Measurements from ENCODE around the gene KIF22.
"Not testable (repeated sequence)": the region's sequence is repeated elsewhere in the genome, so short reads cannot be mapped to it uniquely, and the experiment has no call there.

KIF22 gene

GRCh38 chr16:29790183-29790948 lies at the start of gene KIF22:
Gene KIF22 (plus strand): TSS chr16:29790751. CDS start chr16:29790760, 9 bp downstream.
- DNase-seq (ENCODE audit: low read depth in 3 of 3), result peak; percentile 99 to 100 (median 99)

GRCh38 chr16:29742683-29743275 lies 47.8 kb upstream of the KIF22 start:
- DNase-seq (ENCODE audit: low read depth in 3 of 3), result no peak

- DNase-seq (ENCODE audit: low read depth in 3 of 3), result no peak
Observed at GRCh38 chr16:29743475-29743826, 47.1 kb upstream of the KIF22 start.

- DNase-seq (ENCODE audit: low read depth in 3 of 3), result no peak
Observed at GRCh38 chr16:29743827-29744531, 46.6 kb upstream of the KIF22 start.

DNA sequence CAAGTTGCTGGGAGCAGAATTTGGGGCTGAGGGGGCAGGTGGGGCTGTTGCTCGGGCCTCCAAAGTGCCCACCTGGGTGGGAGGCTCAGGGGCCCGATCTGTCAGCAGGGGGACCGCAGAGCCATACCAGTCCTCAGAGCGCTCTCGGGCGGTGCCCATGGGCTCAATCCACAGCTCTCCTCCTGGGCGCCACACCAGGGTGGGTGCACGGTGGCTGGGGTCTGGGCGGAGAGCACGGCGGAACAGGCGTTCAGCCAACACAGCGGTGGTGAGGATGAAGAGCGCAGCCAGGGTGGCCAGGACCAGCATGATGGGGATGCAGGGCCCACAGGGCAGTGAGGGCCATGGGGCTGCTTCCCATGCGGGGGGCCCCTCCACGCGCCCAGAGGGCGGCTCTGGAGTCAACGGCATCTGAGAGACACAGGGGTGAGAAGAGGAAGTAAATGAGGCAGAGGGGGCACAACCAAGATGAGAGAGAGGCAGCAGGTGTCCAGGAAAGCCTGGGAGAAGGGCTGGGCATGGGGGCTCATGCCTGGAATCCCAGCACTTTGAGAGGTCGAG lies 45.9 kb upstream of the KIF22 start:
- DNase-seq (ENCODE audit: low read depth in 3 of 3), result no peak

DNA sequence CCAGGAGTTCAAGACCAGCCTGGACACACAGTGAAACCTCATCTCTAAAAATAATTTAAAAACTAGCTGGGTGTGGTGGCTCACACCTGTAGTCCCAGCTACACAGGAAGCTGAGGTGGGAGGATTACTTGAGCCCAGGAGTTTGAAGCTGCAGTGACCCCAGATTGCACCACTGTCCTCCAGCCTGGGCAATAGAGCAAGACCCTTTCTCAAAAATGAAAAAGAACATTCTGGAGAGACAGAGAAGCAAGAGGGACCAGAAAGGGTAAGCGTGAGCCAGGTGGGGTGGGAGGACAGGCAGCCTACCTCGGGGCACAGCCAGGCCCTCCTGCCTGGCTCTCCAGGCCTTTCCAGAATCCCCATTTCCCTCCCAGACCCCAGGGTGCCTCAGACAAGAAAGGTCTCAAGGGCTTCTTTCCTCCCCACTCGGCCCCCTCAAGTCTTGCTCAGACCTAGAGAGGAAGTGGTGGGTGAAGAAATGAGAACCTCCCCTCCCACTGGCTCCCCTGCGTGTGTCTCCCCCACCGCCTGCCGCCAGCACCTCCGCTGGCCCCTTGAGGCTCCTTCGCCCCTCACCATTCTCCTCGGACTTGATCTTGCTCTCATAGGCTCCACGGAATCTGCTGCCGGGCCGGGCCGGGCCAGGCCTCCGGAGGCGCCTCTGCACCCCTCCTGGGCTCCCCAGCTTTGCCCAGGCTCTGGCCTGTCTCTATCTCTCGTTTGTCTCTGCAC lies 45.3 kb upstream of the KIF22 start:
- peak in 1 of 3 experiments; percentile 48 for DNase-seq (ENCODE audit: low read depth in 3 of 3)

DNA sequence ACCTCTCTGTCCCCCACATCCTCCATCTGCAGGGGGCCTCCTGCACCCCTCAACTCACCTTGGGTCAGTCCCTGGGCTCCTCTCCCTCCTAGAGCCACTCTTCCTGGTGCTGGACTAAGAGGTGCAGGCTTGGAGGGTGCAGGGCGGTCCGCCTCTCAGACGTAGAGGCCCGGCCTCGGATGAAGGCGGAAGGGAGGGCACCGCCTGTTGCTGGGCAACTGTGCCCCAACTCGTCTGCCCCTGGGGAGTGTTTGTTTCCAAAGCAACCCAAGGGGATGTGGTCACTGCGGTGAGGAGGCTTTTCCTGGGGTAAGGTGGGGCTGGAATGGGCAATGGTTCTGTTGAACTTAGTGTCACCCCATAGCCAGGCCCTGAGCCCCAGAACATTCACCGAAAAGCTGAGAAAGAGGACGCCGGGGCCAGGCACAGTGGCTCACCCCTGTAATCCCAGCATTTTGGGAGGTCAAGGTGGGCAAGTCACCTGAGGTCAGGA lies 44.7 kb upstream of the KIF22 start, which contains the start of gene C16orf54:
Gene C16orf54, minus strand, starts transcription at position 138 of the 493 bp plus-strand sequence. CDS start 1,039 bp downstream, outside the sequence.
- peak; percentile 57 to 84 (median 75) for DNase-seq (ENCODE audit: low read depth in 3 of 3)

DNA sequence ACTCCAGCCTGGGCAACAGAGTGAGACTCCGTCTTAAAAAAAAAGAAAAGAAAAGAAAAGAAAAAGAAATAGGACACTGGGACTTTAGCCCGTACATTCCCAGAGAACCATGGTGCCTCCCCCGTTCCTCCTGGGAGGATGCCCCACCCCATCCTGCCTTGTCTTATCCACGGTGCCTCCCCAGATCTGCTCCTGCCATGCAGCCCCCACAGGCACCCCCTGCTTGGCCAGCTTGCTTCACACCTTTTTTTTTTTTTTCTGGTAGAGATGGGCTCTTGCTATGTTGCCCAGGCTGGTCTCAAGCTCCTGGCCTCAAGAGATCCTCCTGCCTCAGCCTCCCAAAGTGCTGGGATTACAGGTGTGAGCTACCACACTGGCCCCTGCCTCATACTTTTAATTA lies 44.0 kb upstream of the KIF22 start:
- DNase-seq (ENCODE audit: low read depth in 3 of 3), result not testable (repeated sequence)

DNA sequence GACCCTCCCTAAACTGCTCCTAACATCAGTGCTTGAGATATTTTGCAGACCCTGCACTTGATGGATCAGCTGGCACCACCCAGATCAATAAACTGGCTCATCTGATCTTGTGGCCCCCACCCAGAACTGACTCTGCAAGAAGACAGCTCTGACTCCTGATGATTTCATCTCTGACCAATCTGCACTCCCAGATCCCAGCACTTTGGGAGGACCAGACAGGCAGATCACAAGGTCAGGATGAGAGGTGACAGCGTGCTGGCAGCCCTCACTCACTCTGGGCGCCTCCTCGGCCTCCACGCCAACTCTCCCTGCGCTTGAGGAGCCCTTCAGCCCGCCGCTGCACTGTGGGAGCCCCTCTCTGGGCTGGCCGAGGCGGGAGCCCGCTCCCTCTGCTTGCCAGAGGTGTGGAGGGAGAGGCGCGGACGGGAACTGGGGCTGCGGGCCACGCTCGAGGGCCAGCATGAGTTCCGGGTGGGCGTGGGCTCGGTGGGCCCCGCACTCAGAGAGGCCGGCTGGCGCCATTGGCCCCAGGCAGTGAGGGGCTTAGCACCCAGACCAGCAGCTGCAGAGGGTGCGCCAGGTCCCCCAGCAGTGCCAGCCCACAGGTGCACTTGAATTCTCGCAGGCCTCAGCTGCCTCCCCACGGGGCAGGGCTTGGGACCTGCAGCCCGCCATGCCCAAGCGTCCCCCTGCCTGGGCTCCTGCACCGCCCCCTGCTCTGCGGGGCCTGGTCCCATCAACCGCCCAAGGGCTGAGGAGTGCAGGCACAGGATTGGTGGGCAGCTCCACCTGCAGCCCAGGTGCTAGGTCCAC lies 42.4 kb upstream of the KIF22 start:
- DNase-seq (ENCODE audit: low read depth in 3 of 3), result no peak

GRCh38 chr16:29748760-29749149 lies 41.8 kb upstream of the KIF22 start:
- not testable (repeated sequence) for DNase-seq (ENCODE audit: low read depth in 3 of 3)

GRCh38 chr16:29753516-29753915 lies 37.0 kb upstream of the KIF22 start:
- DNase-seq (ENCODE audit: low read depth in 3 of 3), result no peak

DNA sequence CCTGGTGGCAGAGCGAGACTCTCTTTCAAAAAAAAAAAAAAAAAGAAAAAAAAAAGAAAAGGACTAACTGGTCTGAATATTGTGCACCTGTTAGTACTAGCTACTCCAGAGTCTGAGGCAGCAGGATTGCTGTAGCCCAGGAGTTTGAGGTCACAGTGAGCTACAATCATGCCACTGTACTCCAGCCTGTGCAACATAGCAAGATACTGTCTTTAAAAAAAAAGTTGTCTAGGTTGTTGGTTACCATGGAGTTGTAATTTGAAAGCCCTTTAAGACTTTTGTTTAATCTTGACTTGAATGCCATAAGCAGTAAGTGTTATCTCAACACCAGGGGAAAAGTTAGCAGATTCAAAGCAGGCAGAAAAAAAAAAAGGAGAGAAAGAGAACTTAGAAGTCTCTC lies 33.9 kb upstream of the KIF22 start:
- no peak for DNase-seq (ENCODE audit: low read depth in 3 of 3)

- not testable (repeated sequence) for DNase-seq (ENCODE audit: low read depth in 3 of 3)
Observed at GRCh38 chr16:29757086-29757485, 33.5 kb upstream of the KIF22 start.

GRCh38 chr16:29757950-29758466 lies 32.5 kb upstream of the KIF22 start:
- no peak for DNase-seq (ENCODE audit: low read depth in 3 of 3)

DNA sequence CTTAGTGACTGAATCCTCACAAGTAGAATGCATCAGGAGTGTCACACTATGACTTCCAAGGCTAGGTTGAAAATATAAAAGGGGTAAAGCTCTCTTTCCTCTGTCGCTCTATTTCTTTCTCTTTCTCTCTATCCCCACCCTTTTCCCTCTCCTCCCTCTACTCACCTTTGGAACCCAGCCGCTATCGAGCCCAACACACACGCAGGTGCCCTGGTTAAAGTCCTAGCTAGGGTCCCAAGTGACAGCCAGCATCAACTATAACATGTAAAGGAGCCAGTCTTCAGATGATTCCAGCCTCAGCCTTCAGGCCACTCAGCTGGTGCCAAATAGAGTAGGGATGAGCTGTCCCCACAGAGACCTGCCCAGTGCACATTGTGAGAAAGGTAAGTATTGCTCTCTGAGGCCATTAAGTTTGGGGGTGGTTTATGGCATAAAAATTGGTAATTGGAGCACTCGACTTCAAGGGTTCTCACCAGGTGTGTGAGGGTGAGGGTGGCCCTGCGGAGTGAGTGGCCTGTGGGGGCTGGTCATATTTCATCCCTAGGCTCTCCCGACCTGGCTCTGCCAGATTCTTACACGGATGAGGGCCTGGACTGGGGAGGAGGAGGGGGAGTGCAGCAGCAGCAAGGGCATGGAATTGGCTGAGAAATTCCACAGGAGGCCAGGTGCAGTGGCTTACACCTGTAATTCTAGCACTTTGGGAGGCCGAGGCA lies 29.8 kb upstream of the KIF22 start:
- no peak for DNase-seq (ENCODE audit: low read depth in 3 of 3)

DNA sequence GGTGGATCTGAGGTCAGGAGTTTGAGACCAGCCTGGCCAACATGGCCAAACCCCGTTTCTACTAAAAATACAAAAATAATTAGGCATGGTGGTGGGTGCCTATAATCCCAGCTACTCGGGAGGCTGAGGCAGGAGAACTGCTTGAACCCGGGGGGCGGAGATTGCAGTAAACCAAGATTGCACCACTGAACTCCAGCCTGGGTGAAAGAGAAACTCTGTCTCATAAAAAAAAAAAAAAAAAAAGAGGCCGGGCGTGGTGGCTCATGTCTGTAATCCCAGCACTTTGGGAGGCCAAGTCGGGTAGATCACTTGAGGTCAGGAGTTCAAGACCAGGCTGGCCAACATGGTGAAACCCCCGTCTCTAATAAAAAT lies 29.3 kb upstream of the KIF22 start:
- DNase-seq (ENCODE audit: low read depth in 3 of 3), result not testable (repeated sequence)

- DNase-seq (ENCODE audit: low read depth in 3 of 3), result no peak
Observed at GRCh38 chr16:29761882-29762281, 28.7 kb upstream of the KIF22 start.

DNA sequence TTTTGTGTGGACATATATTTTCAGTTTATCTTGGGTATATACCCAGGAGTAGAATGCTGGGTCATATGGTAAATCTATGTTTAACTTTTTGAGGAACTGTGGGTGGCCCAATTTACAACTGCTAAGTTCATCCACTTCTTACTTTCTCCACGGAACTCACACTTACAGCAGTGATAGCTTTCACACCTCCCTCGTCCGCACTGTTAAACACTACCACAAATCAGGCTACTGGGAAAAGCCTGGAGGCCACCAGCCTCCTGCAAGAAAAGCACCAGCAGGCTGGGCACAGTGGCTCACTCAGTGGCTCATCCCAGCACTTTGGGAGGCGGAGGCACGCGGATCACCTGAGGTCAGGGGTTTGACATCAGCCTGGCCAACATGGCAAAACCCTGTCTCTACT lies 27.2 kb upstream of the KIF22 start:
- DNase-seq (ENCODE audit: low read depth in 3 of 3), result no peak

- no peak for DNase-seq (ENCODE audit: low read depth in 3 of 3)
Observed at GRCh38 chr16:29765167-29766032, 25.2 kb upstream of the KIF22 start.

All from stimulated activated CD4-positive, alpha-beta T cell treated with anti-CD3 and anti-CD28 coated beads, TNF-alpha, amount 100 ng/mL, for 24 hours (primary cell).